OCI-LY3 (cell line): ENCODE measurements around the gene PREB.
"Not testable (repeated sequence)": the region's sequence is repeated elsewhere in the genome, so short reads cannot be mapped to it uniquely, and the experiment has no call there.

Experiments
- H2AFZ ChIP-seq: fragments of 200-600, 300-600 bp; shearing (Covaris generic); 2 replicates; pipeline ENCODE4 v1.6.0; 2014; ENCODE audit warnings: antibody characterized with exemption, low read depth, low read length
- H3K27ac ChIP-seq: fragments of 200-600, 300-600 bp; sonication (generic); 2 replicates; pipeline ENCODE4 v1.5.1; 2014; ENCODE audit warnings: mild to moderate bottlenecking, low read length, moderate library complexity, mixed read lengths
- H3K27me3 ChIP-seq: fragments of 200-600, 300-600 bp; sonication (generic); 2 replicates; pipeline ENCODE4 v1.6.1; 2014; ENCODE audit warnings: low read depth, low read length, mixed read lengths
- H3K36me3 ChIP-seq: fragments of 200-600, 300-600 bp; sonication (generic); replicated peaks from 2 replicates; pipeline ENCODE3; 2014; ENCODE audit warnings: low read depth, low read length, mixed read lengths
- H3K4me1 ChIP-seq: fragments of 300-600, 200-600 bp; sonication (generic); 2 replicates; pipeline ENCODE4 v1.6.1; 2014; ENCODE audit warnings: low read length, mixed read lengths
- H3K4me2 ChIP-seq: fragments of 200-600, 300-600 bp; sonication (generic); 2 replicates; pipeline ENCODE4 v1.6.1; 2014; ENCODE audit warnings: low read length, mixed read lengths
- H3K4me3 ChIP-seq: fragments of 300-600, 200-600 bp; sonication (generic); 2 replicates; pipeline ENCODE4 v1.5.1; 2014; ENCODE audit warnings: antibody characterized with exemption, mild to moderate bottlenecking, low read length, moderate library complexity
- H3K79me2 ChIP-seq: fragments of 300-600, 200-600 bp; shearing (Covaris generic); 2 replicates; pipeline ENCODE4 v1.6.1; 2014; ENCODE audit warnings: mild to moderate bottlenecking, low read length, mixed read lengths
- H3K9ac ChIP-seq: fragments of 300-600, 200-600 bp; shearing (Covaris generic); 2 replicates; pipeline ENCODE4 v1.6.0; 2014; ENCODE audit warnings: mild to moderate bottlenecking, low read length, moderate library complexity
- H3K9me3 ChIP-seq: fragments of 200-600, 300-600 bp; shearing (Covaris generic); 2 replicates; pipeline ENCODE4 v1.6.1; 2014; ENCODE audit warnings: low read length, mixed read lengths; ENCODE audit not compliant: insufficient read depth
- H4K20me1 ChIP-seq: fragments of 200-600, 300-600 bp; sonication (generic); 2 replicates; pipeline ENCODE4 v1.6.1; 2016; ENCODE audit warnings: low read length, mixed read lengths; ENCODE audit not compliant: insufficient read depth
- EZH2phosphoT487 ChIP-seq: fragments of 200-600 bp; shearing (Covaris generic); IDR thresholded peaks from 2 replicates; pipeline ENCODE4 v1.6.1; 2018; ENCODE audit warnings: antibody characterized with exemption, mixed run types, low read depth
- TF ChIP-seq, protein P1 (sequence below): fragments of 200-600, 300-600 bp; sonication (generic); IDR thresholded peaks from 2 replicates; pipeline ENCODE4 v1.5.1; 2014; ENCODE audit warnings: antibody characterized with exemption, low read length, low read depth

PREB gene

DNA sequence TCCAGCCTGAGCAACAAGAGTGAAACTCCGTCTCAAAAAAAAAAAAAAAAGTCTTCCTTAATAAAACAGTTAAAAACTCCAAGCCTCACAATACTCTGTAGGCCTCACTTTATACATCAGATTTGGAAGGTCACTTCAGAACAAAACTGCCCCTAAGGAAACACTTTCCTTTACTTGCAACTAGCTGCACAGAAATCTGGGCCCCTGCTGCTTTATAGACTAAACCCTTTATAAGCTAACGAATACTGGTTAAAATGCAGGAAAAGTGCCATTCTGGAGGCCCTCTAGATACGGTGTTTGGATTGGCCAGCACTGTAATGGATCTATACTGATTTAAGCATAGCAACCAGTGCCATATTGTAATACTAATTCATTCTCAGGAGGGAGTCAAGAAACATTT lies 9.3 kb downstream of the PREB start:
- no peak overlapping the region for H2AFZ ChIP-seq
- no peak overlapping the region for H3K4me2 ChIP-seq
- H3K27me3 ChIP-seq: peaks cover 6% of the 10 kb centered on the region
- no peaks in the 10 kb centered on the region for H3K9me3 ChIP-seq
- H3K4me3 ChIP-seq: no peak overlapping the region
- H3K27ac ChIP-seq: no peak overlapping the region
- no peaks in the 10 kb centered on the region for H3K79me2 ChIP-seq
- no peak overlapping the region for H3K9ac ChIP-seq
- TF ChIP-seq EZH2phosphoT487: no peak
- peaks cover 13% of the 10 kb centered on the region for H3K4me1 ChIP-seq
- no peaks in the 10 kb centered on the region for H4K20me1 ChIP-seq
- peaks cover 10% of the 10 kb centered on the region for H3K36me3 ChIP-seq

DNA sequence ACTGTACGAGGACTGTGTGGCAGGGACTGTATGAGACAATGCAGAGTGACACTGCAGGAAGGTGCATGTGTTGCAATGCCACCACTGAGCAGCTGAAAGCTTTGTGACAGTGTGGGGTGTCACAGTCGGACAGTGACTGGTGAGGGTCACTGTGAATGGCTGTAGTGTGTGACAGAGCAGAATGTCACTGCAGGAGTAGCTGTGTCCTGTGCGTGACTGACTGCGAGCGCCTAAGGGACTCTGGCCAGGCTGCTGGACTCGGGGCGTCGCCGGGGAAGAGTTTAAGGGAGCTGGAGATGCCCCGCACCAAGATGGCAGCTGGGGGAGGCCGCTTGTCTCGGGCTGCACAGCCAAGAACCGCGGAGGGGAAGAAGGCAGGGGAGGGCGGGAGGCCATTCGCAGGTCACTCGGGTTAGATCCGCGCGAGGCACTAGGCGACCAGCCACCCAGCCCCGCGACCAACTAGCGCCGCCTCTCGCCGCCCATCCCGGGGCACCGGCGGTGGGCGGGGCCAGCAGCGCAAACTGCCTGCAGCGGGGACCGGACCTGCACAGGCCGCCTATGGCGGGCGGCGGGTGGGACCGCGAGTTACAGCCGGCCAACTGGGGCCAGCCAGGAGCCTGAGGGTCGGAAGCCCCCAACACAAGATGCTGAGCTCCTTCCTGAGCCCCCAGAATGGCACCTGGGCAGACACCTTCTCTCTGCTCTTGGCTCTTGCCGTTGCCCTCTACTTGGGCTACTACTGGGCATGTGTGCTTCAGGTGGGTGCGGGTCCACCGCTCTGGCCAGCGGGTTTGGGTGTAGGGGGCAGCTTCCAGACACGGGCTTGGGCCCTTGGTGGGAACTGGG lies 10.9 kb downstream of the PREB start, which contains the start of gene ABHD1:
Gene ABHD1 (plus strand): TSS at position 514 of the 849 bp plus-strand sequence. CDS start 134 bp downstream, at position 648.
- no peak for TF ChIP-seq EZH2phosphoT487
- TF ChIP-seq, protein P1, sequence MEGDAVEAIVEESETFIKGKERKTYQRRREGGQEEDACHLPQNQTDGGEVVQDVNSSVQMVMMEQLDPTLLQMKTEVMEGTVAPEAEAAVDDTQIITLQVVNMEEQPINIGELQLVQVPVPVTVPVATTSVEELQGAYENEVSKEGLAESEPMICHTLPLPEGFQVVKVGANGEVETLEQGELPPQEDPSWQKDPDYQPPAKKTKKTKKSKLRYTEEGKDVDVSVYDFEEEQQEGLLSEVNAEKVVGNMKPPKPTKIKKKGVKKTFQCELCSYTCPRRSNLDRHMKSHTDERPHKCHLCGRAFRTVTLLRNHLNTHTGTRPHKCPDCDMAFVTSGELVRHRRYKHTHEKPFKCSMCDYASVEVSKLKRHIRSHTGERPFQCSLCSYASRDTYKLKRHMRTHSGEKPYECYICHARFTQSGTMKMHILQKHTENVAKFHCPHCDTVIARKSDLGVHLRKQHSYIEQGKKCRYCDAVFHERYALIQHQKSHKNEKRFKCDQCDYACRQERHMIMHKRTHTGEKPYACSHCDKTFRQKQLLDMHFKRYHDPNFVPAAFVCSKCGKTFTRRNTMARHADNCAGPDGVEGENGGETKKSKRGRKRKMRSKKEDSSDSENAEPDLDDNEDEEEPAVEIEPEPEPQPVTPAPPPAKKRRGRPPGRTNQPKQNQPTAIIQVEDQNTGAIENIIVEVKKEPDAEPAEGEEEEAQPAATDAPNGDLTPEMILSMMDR: no peak
- Histone ChIP-seq H3K4me2 (peak within 1 kb of the TSS; percentile 97), H3K79me2 (no peaks in the 10 kb centered on the region), H3K9me3 (no peaks in the 10 kb centered on the region), H3K27me3 (peaks cover 6% of the 10 kb centered on the region), H4K20me1 (no peaks in the 10 kb centered on the region), H2AFZ (peak within 1 kb of the TSS; percentile 98), H3K27ac (no peak within 1 kb of the TSS), H3K9ac (peak within 1 kb of the TSS; percentile 67), H3K36me3 (no peaks in the 10 kb centered on the region), H3K4me3 (peak within 1 kb of the TSS; percentile 80), H3K4me1 (peaks cover 15% of the 10 kb centered on the region)

DNA sequence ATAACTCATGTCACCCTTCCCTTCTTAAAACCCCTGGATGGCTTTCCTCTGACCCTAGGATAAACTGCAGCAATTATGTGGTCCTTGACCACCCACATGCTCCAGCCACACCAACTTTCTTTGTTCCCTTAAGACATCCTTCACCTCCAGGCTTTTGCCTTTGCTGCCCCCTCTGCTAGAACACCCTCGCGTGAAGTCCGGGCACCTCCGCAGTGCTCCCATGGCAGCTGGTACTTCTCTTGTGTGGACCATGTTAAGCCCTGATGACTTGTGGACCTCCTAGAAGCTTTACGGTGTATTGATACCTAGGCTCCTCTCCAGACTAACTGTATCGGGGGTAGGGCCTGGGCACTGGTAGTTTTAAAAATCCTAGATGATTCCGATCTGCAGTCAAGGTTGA lies 11.6 kb downstream of the PREB start:
- peaks cover 15% of the 10 kb centered on the region for H3K4me1 ChIP-seq
- H4K20me1 ChIP-seq: no peaks in the 10 kb centered on the region
- H3K9ac ChIP-seq: no peak overlapping the region
- TF ChIP-seq EZH2phosphoT487: no peak
- TF ChIP-seq, protein P1: no peak
- H3K27me3 ChIP-seq: peaks cover 6% of the 10 kb centered on the region
- H3K27ac ChIP-seq: no peak overlapping the region
- no peaks in the 10 kb centered on the region for H3K9me3 ChIP-seq
- H3K4me3 ChIP-seq: peak overlapping the region; percentile 80
- H3K79me2 ChIP-seq: no peaks in the 10 kb centered on the region
- H3K36me3 ChIP-seq: no peaks in the 10 kb centered on the region
- H3K4me2 ChIP-seq: peak overlapping the region; percentile 97
- peak overlapping the region; percentile 98 for H2AFZ ChIP-seq

DNA sequence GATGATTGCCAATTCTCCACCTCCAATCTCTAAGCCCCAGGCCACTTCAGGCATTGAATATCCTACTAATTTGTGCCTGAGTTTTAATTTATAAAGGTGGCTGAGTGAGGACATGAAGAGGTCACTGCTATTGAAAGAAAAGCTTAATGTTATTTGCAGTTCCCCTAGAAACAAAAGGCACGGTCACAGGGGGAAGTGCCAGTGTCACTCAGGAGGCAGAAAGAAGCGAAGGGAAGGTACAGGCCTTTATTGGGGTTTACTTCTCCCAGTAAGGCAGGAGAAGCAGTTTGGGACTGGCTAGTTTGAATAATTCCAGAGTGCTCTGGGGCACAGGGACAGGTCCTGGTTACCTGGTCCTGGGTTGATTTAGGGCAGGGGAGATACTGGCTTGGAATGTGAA lies 12.5 kb downstream of the PREB start:
- H3K27me3 ChIP-seq: peaks cover 6% of the 10 kb centered on the region

DNA sequence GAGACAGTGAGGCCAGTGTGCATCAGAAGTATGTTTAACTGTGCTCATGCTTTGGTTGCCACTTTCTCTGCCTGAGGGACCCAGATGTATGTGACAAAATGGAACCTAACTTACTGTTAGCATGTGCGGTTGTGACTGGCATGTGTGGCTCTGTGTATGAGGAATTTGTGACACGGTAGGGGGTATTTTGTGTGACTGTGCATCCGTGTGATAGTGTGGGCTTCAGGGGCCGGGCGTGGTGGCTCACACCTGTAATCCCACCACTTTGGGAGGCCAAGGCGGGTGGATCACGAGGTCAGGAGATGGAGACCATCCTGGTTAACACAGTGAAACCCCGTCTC lies 15.1 kb downstream of the PREB start:
- Histone ChIP-seq H2AFZ (peak overlapping the region; percentile 80), H3K4me2 (peak overlapping the region; percentile 81), H3K9ac (peak overlapping the region; percentile 61), H3K4me3 (peak overlapping the region; percentile 75), H3K4me1 (peaks cover 15% of the 10 kb centered on the region)
- H3K9me3 ChIP-seq, H3K27ac ChIP-seq, H3K36me3 ChIP-seq, H3K79me2 ChIP-seq, H3K27me3 ChIP-seq, H4K20me1 ChIP-seq: not testable (repeated sequence)

More for the DNA sequence above, 12.5 kb downstream of the PREB start:
- Histone ChIP-seq H4K20me1 (no peaks in the 10 kb centered on the region), H3K27ac (no peak overlapping the region), H3K9me3 (no peaks in the 10 kb centered on the region), H3K36me3 (no peaks in the 10 kb centered on the region), H3K79me2 (no peaks in the 10 kb centered on the region), H3K4me3 (no peak overlapping the region), H3K4me1 (peaks cover 17% of the 10 kb centered on the region), H2AFZ (no peak overlapping the region), H3K9ac (no peak overlapping the region), H3K4me2 (no peak overlapping the region)
- no peak for TF ChIP-seq EZH2phosphoT487
- TF ChIP-seq, protein P1: no peak
